Measurements from ENCODE around the gene CFAP46.
"Not testable (repeated sequence)": the region's sequence is repeated elsewhere in the genome, so short reads cannot be mapped to it uniquely, and the experiment has no call there.

Gene CFAP46

GRCh38 chr10:132945125-132945893 lies 2.9 kb upstream of the CFAP46 start:
- in situ Hi-C loops (cut with MboI; ENCODE audit: low sequenced_read_pairs), result no loop called here

- in situ Hi-C loops (cut with MboI; ENCODE audit: low sequenced_read_pairs), result no loop called here
Observed at GRCh38 chr10:132944510-132944909, 2.1 kb upstream of the CFAP46 start.

DNA sequence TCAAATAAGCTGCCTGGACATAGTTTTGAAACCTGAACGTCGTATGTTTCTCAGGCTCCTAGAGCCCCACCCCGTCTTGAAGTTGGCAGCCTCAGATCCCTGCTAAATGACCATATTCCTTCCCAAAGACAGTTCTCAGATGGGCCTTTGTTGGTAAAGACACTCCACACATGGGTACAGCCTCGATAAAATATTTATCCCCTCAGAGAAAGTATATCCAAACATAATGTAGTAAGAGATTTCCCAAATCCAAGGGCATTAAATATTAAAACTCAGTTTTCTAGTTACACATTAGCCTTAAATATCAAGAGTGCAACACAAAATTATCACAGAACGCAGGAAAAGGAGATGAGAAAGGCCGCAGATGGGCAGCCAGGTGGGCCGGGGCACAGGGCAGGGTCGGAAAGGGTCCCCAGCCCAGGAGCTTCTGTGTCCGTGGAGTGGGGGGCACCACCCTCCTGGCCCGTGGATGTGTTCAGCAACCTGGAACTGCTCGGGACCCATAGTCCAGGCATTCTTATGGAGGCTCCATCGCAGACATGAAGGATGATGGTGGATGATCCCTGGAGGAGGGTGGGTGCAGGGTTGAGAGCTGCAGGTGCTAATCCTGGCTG lies 1.5 kb upstream of the CFAP46 start:
- in situ Hi-C loops (cut with MboI; ENCODE audit: low sequenced_read_pairs), result no loop called here

DNA sequence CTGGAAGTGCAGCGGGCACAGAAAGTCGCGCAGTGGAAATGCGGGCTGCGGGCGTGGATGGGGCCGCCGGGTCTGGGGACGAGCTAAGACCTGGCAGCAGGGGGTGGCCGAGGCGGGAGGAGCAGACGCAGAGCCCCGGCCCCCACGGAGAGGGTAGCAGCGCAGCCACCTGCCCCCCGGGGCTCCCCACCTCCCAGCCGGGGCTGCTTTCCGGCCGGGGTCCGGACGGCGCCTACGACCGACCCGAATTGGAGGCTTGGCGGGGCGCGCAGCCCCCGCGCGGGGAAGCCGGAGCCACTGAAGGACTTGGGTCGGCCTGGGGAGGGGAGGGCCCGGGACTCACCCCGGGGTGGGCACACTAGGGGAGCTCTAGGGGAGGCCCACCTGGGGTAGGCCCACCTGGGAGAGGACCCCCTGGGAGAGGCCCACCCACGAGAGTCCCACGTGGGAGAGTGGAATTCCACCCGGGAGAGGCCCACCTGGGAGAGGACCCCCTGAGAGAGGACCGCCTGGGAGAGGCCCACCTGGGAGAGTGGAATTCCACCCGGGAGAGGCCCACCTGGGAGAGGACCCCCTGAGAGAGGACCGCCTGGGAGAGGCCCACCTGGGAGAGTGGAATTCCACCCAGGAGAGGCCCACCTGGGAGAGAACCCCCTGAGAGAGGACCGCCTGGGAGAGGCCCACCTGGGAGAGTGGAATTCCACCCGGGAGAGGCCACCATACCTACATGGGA lies 854 bp upstream of the CFAP46 start:
- in situ Hi-C loops (cut with MboI; ENCODE audit: low sequenced_read_pairs), result no loop called here

- in situ Hi-C loops (cut with MboI; ENCODE audit: low sequenced_read_pairs), result no loop called here
Observed at GRCh38 chr10:132941640-132942051, 724 bp downstream of the CFAP46 start.

DNA sequence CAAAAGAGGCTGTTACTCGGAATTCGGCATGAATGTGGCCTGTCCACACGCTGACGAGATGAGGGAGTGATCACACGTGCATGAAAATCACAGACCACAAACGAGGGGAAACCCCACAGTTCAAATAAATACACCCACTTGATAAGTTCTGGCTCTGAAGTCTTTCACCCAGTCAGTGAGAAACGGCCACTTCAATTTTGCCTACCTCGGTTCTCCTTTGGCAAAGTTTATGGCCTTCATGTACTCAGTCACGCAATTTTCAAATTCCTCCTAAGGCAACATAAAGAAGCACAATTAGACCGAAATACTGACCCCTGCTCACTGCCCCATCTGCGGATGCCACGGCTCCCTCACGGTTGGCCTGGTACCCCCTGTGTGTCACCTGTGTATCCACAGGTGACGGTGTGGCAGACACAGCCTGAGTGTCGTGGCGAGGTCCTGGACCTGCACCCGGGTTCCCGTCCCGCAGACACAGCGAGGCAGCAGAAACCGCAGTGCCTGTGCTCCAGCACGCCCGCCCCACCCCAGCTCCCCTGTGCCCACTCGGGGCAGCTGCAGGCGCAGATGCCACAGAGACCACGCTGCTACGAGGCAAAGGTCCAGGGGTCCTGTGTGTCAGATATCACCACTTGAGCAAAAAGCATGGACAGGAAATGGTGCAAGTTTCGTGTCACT lies 1.4 kb downstream of the CFAP46 start:
- in situ Hi-C loops (cut with MboI; ENCODE audit: low sequenced_read_pairs), result no loop called here

GRCh38 chr10:132939957-132940790 lies 2.2 kb downstream of the CFAP46 start:
- in situ Hi-C loops (cut with MboI; ENCODE audit: low sequenced_read_pairs), result no loop called here

GRCh38 chr10:132939378-132939955 lies 2.9 kb downstream of the CFAP46 start:
- in situ Hi-C loops (cut with MboI; ENCODE audit: low sequenced_read_pairs), result no loop called here

DNA sequence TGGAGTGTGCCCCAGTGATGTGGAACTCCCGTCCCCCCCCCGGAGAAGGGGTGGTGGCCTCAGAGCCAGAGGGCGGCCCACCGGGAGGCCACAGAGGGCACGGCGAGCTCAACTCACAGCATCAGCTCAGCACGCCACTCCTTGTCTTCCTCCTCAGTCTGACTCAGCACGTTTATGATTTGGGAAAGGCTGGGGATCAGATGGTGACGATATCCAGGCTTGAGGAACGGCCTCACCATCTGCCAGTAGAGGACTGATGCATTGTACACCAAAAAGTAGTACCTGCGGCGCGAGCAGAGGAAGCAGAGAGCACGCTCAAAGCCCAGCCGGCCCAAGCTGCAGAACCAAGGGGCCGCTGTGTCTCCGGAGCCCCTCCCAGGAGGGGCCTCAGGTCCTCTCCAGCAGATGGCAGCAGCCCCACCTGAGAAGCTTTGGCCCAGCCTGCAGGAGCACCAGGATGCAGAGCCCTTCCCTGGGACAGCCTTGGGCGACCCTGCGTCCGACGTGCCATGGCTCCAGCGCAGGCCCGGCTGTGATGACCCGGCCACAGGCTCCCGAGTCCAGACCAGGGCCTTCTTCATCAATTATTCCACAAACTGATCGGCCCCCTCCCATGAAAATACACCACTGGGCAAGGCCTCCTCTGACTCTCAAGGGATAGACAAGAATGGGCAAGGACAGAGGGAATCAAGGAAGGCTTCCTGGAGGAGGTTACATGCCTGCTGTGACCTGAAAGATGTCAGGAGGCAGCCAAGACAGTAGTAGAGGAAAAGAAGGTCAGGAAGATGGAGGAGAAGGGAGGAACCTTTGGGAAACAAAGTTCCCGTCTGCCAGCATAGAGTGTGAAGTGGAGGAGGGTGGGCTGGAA lies 3.7 kb downstream of the CFAP46 start:
- in situ Hi-C loops (cut with MboI; ENCODE audit: low sequenced_read_pairs), result no loop called here

GRCh38 chr10:132937861-132938260 lies 4.5 kb downstream of the CFAP46 start:
- in situ Hi-C loops (cut with MboI; ENCODE audit: low sequenced_read_pairs), result no loop called here

GRCh38 chr10:132934953-132935352 lies 7.4 kb downstream of the CFAP46 start:
- in situ Hi-C loops (cut with MboI; ENCODE audit: low sequenced_read_pairs), result no loop called here

- in situ Hi-C loops (cut with MboI; ENCODE audit: low sequenced_read_pairs), result no loop called here
Observed at GRCh38 chr10:132933308-132934042, 8.9 kb downstream of the CFAP46 start.

- in situ Hi-C loops (cut with MboI; ENCODE audit: low sequenced_read_pairs), result no loop called here
Observed at GRCh38 chr10:132932461-132933307, 9.7 kb downstream of the CFAP46 start.

DNA sequence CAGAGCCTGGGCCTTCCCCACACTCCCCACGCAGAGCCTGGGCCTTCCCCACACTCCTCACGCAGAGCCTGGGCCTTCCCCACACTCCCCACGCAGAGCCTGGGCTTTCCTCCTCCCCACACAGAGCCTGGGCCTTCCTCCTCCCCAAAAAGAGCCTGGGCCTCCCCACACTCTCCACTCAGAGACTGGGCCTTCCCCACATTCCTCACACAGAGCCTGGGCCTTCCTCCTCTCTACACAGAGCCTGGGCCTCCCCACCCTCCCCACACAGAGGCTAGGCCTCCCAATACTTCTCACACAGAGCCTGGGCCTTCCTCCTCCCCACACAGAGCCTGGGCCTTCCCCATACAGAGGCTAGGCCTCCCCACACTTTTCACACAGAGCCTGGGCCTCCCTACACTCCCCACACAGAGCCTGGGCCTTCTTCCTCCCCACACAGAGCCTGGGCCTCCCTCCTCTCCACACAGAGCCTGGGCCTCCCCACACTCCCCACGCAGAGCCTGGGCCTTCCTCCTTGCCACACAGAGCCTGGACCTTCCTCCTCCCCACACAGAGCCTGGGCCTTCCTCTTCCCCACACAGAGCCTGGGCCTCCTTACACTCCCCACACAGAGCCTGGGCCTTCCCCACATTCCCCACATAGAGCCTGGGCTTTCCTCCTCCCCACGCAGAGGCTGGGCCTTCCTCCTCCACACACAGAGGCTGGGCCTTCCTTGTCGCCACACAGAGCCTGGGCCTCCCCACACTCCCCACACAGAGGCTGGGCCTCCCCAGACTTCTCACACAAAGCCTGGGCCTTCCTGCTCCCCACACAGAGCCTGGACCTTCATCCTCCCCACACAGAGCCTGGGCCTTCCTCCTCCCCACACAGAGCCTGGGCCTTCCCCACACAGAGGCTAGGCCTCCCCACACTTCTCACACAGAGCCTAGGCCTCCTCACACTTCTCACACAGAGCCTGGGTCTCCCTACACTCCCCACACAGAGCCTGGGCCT lies 10.8 kb downstream of the CFAP46 start:
- in situ Hi-C loops (cut with MboI; ENCODE audit: low sequenced_read_pairs), result not testable (repeated sequence)

- in situ Hi-C loops (cut with MboI; ENCODE audit: low sequenced_read_pairs), result not testable (repeated sequence)
Observed at GRCh38 chr10:132930701-132931100, 11.7 kb downstream of the CFAP46 start.

GRCh38 chr10:132929953-132930548 lies 12.3 kb downstream of the CFAP46 start:
- in situ Hi-C loops (cut with MboI; ENCODE audit: low sequenced_read_pairs), result no loop called here
